A549 treated with CpdA at 1 μM for 4 hours (cell line): ENCODE measurements around the gene MIP. TPM values are rescaled to one million over a fixed set of nuclear protein-coding genes. Genes with fewer than 3 reads are reported as not detected.

Experiments
- total RNA-seq: library from RNA; stranded (reverse); fragments of 200-300 nt; extraction: Qiagen RNA extraction; gene quantifications from 5 replicates; pipeline ENCODE4 v1.2.3, GENCODE V29; 2022; ENCODE audit warnings: low read depth

MIP gene
- 0.14 to 0.26 TPM (median 0.20 TPM) in 3 of 5 replicates, not detected in the others for total RNA-seq

GRCh38 chr12:56454557-56454956 lies at the start of gene MIP:
Gene MIP, minus strand, starts transcription at chr12:56454657. Its CDS starts 44 bp downstream, at chr12:56454613.

GRCh38 chr12:56488041-56488955 lies 33.8 kb upstream of the MIP start, which contains the start of gene GLS2:
Gene GLS2, minus strand, starts transcription at chr12:56488161. Its CDS starts 43 bp downstream, at chr12:56488118.

DNA sequence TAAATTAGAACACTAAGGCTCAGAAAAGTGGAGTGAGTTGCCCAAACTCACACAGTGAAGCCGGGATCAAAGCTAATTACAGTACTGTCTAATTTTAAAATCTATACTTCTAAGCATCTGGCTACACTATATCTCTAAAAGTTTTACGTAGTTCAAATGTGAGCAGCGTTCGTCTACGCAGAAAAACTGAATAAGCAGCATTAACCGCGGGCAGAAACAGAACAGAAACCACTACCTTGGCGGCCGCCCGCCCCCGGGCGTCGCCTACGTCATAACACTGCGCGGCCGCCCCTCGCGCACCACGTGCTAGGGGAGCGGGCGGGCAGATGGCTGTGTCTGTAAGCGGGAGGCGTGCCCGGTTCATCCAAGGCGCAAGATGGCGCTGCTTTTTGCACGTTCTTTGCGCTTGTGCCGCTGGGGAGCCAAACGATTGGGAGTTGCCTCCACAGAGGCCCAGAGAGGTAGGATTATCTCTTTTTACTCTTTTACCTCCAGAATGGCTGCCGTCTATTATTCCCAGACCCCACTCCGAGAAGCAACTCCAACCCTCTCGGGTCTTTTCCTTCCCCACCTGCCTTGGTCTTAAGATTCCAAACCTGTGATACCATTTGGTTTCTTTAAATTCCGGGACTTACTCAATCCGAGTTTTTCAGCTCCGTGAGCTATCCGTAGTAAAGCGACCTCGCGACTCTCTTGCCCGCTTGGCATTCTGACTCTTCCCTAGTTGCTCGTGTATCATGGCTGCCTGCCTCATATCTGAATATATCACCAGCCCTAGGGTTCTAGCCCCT lies 14.0 kb upstream of the MIP start, which contains the start of gene SPRYD4:
Gene SPRYD4 (plus strand): TSS at position 363 of the 791 bp plus-strand sequence. CDS start 14 bp downstream, at position 377.

DNA sequence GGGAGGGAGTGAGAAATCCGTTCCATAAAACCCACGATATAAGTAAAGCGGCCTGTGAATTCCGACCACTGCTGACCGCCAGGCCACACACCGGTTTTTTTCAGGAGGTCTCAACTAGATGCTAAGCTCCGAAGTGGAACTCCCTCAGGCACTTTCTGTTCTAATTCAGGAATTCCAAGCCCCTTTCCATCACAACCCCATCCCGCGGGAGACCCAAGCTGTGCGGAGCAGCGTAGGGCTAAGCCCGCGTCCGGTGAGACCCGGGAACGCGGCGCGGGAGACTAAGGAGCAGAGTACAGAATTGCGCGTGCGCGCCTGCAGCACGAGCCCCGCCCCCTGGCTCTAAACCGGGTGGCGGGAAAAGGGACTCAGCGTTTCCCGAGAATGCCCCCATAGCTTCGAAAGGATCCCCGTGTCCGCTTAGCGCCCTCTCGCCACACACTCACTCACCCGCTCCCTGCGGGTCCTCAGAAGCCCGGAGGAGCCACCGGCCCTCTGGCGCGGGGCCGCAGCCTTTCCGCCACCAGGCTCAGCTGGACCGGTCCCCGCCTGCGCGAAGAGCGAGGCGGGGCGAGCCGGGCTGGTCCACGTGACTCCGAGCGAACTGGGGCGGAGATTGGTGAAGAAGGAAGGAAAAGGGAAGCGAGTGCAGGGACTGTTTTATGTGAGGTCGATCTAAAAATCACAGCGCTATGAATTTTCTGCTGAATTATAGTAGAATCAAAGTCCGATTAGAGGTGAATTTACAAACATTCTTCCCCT lies 5.4 kb downstream of the MIP start, which contains the start of gene TIMELESS:
Gene TIMELESS (minus strand): TSS at position 567 of the 762 bp plus-strand sequence. CDS start 15,256 bp downstream, outside the sequence.

Other genes with a start within 250 kb of the MIP start
- 20.9 to 27.7 TPM (median 25.3 TPM) in 5 replicates for gene RNF41, start 232.7 kb downstream of the MIP start, total RNA-seq
- 55.5 to 65.1 TPM (median 61.3 TPM) in 5 replicates for gene NABP2, start 230.3 kb downstream of the MIP start, total RNA-seq
- gene SLC39A5, start 224.6 kb downstream of the MIP start, total RNA-seq: 0.13 TPM in 1 of 5 replicates, not detected in the others
- 40.5 to 51.3 TPM (median 45.3 TPM) in 5 replicates for gene ANKRD52, start 196.3 kb downstream of the MIP start, total RNA-seq
- 17.7 to 20.7 TPM (median 19.9 TPM) in 5 replicates for gene COQ10A, start 187.7 kb downstream of the MIP start, total RNA-seq
- 147 to 170 TPM (median 156 TPM) in 5 replicates for gene CS, start 154.3 kb downstream of the MIP start, total RNA-seq
- 103 to 164 TPM (median 154 TPM) in 5 replicates for gene CNPY2, start 138.7 kb downstream of the MIP start, total RNA-seq
- 15.0 to 16.0 TPM (median 15.7 TPM) in 5 replicates for gene PAN2, start 120.7 kb downstream of the MIP start, total RNA-seq
- 0.29 to 1.2 TPM (median 0.56 TPM) in 5 replicates for gene IL23A, start 115.8 kb downstream of the MIP start, total RNA-seq
- 11.5 to 14.8 TPM (median 12.1 TPM) in 5 replicates for gene STAT2, start 94.5 kb downstream of the MIP start, total RNA-seq
- not detected in 5 replicates for gene APOF, start 91.8 kb downstream of the MIP start, total RNA-seq
- gene TIMELESS, start 5.2 kb downstream of the MIP start, total RNA-seq: 37.7 to 39.6 TPM (median 38.6 TPM) in 5 replicates
- gene SPRYD4, start 13.9 kb upstream of the MIP start, total RNA-seq: 1.7 to 2.0 TPM (median 1.8 TPM) in 5 replicates
- 0.12 to 0.25 TPM (median 0.17 TPM) in 5 replicates for gene GLS2, start 33.5 kb upstream of the MIP start, total RNA-seq
- gene RBMS2, start 67.2 kb upstream of the MIP start, total RNA-seq: 10.4 to 16.3 TPM (median 14.0 TPM) in 5 replicates
- 31.6 to 45.1 TPM (median 42.4 TPM) in 5 replicates for gene BAZ2A, start 175.7 kb upstream of the MIP start, total RNA-seq
- 791 to 925 TPM (median 908 TPM) in 5 replicates for gene ATP5F1B, start 191.3 kb upstream of the MIP start, total RNA-seq
- 369 to 448 TPM (median 418 TPM) in 5 replicates for gene PTGES3, start 233.6 kb upstream of the MIP start, total RNA-seq